UCSD-AML1 (cell line): ENCODE results near the gene HSD17B8.

Experiments
- DNase-seq: peaks from one replicate; lab custom pipeline; 2025; ENCODE audit not compliant: unreplicated experiment; lab: John Stamatoyannopoulos, UW

Gene HSD17B8

DNA sequence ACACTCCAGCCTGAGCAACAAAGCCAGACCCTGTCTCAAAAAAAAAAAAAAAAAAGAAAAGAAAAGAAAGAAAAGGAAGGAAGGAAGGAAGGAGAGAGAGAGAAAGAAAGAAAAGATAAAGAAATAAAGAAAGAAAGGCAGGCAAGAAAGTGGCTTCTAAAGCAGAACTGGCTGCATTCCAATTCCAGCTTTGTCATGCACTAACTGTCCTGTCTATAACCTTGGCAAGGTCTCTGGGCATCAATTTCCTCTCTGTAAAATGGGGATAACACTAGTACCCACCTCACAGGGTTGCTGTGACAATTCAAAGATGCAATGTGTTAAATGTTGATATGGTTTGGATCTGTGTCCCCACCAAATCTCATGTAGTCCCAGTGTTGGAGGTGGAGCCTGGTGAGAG, 31.9 kb downstream of the HSD17B8 start:
- no peak for DNase-seq

DNA sequence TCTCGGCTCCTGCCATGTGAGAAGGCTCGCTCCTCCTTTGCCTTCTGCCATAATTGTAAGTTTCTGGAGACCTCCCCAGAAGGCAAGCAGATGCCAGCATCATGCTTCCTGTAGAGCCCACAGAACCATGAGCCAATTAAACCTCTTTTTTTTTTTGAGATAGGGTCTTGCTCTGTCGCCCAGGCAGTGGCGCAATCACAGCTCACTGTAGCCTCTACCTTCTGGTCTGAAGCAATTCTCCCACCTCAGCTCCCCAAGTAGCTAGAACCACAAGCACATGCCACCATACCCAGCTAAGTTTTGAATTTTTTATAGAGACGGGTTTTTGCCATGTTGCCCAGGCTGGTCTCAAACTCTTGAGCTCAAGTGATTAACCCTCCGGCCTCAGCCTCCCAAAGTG, 32.4 kb downstream of the HSD17B8 start:
- no peak for DNase-seq

DNA sequence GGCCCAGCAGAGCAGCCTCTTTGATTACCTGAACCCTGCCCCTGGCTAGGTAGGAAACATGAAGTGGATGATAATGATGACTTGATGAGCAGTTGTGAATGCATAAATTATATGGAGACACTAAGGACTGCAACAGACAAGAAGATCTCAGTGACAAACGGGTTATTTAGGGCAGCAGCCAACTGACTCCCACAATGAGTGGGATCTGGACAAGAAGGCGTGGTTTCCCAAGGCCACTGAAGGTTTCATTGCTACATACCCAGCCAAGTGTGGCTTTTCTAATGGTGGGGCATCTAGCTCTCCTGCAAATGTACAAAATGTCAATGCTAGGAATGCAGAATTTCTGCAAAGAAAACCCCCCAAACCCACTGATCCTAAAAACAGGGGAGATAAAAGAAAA, 33.3 kb downstream of the HSD17B8 start:
- no peak for DNase-seq

DNA sequence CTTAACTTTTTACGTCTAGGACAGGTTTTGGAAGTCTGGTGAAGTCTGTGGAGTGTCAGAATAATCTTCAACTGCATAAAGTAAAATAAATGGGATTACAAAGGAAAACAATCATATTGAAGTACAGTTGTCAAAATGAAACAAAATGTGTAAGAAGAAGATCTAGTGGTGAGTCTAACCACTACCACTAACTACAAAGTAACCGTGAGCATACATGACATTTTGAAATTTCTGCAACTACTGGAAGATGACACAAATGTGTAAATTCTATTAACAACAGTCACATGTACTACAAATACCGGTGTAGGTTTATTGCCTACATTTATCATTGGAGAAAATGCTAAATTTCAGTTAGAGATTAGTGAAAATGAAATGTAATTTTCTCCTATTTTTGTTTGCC, 37.5 kb downstream of the HSD17B8 start:
- no peak for DNase-seq

DNA sequence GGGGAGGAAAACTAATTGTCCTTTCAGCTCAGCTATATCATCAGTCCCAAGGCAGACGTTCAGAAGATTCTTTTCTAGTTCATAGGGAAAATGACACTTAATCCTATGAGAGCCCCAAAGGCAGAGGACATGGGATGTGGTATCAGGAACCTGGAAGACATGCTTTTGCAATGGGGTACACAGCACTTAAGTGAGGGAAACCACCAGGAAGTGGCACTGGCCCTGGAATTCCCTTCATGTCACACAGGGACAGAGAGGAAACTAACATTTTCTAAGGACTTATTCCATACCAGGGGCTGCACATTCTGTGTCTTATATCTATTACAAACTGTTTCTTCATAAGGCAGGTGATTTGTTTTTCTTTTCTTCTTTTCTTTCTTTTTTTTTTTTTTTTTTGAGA, 39.0 kb downstream of the HSD17B8 start:
- DNase-seq: no peak

DNA sequence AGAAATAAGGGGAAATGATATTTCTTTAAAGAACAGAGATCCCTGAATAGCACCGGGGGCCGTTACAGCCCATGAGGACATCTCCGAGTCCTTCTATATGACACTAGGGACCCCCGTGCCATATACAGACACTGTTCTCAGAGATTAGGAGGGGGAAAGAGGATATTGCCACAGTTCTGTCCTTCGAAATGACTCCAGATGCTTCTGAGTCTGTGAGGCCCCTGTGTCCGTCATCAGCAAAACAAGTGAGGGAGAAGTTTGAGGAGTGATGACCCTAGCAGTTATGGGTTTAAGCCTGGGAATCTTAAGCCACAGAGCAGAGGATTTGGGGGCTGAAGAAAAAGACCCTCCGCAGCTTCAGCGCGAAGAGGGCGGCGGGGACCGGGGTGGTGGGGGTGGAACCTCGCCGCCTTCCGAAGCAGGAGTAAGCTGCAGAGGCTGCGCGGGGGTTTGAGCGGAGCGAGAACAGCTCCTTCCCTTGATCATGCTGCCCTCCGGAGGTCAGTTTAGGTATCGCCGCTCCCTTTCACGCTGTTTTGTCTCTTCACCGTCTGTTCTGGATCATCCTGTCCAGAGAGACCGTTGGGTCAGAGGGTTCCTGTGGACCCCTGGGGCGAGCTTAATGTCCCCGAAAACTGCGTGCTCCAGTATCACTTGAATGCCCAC, 43.7 kb downstream of the HSD17B8 start:
- peak; percentile 84 for DNase-seq

DNA sequence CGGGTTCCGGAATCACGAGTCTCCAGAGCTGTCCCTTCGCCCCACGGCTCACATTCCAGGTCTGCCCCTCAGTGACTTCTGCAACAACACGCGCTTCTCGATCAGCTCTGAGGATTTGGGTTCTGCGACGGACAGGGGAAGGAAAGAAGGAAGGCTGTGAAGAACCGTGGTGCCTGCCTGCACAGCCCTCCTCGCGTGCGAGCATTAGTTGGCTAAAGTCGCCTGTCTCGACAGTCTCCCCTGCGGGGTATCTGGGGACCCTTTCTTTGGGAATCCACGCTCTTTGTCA, 44.1 kb downstream of the HSD17B8 start:
- no peak for DNase-seq

DNA sequence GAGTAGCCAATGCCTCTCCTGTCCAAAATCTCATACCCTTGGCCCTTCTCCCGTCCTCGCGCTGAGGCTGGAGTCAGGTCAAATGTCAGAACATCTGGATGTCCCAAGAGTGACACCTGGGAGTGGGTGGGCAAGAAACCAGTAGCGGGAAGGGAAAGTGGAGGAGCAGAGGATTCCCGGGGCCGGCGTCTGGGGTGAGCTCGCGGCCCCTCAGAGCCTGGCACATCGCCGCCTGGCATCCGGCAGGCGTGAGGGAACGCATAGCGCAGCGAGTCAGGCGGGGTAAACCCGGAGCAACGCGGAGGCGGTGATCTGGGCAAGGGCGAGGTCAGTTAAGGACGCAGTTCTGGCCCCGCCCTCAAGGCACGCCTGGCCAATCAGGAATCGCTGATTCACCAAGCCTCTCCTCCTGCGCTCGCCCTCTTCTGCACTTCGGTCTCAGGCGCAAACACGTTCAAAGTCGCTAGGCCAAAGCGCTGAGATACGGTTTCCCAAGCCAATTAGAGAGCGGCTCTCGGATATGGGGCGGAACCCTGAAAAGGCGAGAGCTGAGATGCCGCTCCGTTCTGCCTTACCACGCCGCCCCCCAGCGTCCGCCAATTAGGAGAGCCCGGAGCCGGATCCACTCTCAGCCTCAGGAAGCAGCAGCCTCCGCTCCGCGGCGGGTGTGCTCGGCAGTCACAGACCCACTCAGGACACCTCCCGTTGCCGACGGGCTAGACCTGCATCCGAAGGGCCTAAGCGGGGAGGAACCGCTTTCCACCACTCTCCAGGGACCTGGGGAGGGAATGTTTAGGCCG, 44.7 kb downstream of the HSD17B8 start:
- peak; percentile 100 for DNase-seq

DNA sequence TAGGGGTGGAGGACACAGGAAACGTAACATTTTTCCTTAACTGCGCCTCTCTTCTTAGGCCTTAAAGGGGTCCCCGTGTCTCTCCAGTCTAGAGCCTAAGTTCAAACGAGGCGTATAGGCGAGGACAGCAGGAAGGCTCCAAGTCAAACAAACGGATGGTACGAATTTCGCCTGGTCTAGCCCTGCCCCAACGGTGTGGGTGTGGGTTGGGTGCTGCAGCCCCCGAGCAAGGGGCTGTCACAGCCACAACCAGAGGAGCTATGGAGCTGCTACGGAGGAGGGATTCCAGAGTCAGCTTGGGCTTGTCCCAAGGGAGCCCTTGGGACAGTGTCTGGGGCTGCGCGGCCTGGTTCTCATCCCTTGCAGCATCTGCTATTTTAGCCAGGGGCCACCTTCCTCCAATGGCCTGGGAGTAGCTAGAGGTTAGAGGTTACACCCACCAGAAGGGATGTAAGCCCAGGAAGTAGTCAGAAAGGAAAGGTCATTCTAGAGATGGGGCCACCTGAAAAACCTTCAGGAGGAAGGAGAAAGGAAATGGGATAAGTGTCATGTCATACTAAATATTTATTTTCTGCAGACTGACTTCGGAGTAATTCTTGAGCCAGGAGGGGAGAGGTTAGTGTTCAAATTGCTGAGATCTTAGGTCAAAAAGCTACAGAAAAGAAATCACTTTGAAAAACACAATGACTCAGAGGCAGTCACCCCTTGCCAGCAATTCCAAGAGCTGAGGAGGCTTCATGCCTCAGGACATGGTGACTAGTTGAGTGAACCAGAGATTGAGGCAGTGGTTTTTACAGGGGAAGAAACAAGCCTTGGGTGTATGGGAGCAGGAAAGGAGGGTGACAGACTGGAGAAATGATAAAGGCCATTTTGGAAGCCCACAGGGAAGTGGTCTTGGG, 45.5 kb downstream of the HSD17B8 start:
- no peak for DNase-seq

DNA sequence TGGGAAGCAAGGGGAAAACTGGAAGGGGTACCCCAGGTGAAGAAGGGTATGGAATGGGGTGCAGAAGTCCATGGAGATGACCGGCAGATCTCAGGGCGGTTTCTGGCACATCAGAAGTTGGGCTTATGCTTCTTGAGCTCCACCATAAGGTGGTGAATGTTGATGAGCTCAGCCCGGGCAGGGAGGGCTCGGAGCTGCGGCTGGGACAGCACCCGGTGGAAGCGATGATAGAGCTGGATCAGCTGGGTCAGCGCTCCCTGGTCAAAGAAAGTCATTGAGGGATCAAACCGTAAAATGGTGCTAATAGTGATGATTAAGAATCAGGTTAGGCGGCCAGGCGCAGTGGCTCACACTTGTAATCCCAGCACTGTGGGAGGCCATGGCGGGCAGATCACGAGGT, 46.3 kb downstream of the HSD17B8 start:
- no peak for DNase-seq

DNA sequence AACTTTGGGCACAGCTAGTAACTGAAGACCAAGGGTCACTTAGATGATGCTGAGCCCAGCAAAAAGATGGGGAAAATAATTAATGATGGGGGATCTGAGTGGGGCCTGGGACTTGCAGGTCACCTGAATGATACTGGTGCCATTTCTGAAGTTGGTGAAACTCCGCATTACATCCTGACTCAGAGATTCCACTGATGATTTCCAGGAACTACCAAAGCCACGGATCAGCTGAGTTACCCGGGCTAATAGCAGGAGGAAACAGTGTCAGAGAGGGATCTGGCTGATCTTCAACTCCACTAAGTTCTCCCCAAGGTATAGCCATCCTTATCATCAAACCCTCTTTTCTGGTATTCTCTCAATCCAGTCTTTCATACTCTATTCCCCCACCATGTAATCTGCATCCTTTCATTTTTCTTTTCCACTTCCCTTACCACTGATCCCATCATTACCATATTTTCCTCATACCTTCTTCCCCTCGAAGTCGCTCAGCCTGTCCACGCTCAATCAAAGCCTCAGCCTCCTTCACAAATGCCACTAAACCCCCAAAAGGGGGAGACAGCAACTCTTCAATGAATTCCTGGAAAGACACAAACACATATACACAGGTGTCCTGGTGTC, 47.0 kb downstream of the HSD17B8 start:
- no peak for DNase-seq

DNA sequence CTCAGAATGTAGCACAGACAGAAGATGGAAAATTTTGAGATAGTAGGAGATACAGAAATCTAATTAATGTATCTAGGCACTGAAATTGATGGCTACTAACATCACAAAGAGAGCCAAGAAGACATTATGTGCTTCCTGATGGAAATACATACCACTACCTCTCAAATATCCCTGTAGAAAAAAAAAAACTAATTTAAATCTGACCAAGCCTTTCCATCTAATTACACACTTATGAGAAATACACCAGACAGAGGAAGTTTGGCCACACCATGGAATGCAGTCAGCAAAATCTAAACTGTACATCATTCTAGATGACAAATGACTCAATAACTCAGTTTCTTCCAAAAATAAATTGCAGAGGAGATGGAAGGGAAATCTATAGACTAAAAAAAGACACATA, 48.3 kb downstream of the HSD17B8 start:
- no peak for DNase-seq

DNA sequence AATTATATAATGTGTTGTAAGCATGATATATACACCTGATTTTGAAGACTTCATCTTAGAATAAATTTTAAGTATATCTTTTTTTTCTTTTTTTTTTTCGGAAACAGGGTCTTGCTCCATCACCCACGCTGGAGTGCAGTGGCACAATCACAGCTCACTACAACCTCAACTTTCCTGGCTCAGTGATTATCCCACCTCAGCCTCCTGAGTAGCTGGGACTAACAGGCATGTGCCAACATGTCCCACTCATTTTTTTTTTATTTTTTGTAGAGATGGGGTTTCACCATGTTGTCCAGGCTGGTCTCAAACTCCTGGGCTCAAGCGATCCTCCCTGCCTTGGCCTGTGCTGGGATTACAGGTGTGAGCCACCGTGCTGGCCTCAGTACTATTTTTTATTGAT, 50.1 kb downstream of the HSD17B8 start:
- DNase-seq: no peak
